Measurements from ENCODE around the gene MGAT5B.
"Not testable (repeated sequence)": the region's sequence is repeated elsewhere in the genome, so short reads cannot be mapped to it uniquely, and the experiment has no call there.

The MGAT5B gene, protein sequence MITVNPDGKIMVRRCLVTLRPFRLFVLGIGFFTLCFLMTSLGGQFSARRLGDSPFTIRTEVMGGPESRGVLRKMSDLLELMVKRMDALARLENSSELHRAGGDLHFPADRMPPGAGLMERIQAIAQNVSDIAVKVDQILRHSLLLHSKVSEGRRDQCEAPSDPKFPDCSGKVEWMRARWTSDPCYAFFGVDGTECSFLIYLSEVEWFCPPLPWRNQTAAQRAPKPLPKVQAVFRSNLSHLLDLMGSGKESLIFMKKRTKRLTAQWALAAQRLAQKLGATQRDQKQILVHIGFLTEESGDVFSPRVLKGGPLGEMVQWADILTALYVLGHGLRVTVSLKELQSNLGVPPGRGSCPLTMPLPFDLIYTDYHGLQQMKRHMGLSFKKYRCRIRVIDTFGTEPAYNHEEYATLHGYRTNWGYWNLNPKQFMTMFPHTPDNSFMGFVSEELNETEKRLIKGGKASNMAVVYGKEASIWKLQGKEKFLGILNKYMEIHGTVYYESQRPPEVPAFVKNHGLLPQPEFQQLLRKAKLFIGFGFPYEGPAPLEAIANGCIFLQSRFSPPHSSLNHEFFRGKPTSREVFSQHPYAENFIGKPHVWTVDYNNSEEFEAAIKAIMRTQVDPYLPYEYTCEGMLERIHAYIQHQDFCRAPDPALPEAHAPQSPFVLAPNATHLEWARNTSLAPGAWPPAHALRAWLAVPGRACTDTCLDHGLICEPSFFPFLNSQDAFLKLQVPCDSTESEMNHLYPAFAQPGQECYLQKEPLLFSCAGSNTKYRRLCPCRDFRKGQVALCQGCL

GRCh38 chr17:76868176-76868668 lies at the start of gene MGAT5B:
Gene MGAT5B (plus strand): TSS chr17:76868404. CDS start chr17:76869030, 626 bp downstream.
- DNase-seq: peak; percentile 22

- no peak for DNase-seq
Measured at GRCh38 chr17:76820039-76820438, 48.2 kb upstream of the MGAT5B start.

DNA sequence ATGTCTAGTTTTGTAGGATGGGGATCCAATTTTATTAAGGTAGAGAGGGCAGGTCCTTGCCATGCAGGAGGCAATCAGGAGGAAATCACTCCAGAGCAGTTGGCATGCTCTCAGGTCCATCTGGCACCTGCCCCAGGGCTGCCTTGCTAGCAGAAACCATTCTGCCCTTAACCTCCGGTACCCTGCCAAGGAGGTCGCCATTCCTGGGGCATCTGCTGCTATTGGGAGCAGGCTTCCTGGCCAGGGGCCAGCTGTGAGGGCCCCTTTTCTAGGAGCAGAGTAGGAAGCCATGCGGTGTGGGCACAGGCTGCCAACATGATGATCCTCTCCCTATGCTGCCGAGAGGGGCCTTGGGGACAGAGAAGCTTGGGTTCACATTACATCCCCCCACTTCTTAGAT lies 47.6 kb upstream of the MGAT5B start:
- peak; percentile 35 for DNase-seq

DNA sequence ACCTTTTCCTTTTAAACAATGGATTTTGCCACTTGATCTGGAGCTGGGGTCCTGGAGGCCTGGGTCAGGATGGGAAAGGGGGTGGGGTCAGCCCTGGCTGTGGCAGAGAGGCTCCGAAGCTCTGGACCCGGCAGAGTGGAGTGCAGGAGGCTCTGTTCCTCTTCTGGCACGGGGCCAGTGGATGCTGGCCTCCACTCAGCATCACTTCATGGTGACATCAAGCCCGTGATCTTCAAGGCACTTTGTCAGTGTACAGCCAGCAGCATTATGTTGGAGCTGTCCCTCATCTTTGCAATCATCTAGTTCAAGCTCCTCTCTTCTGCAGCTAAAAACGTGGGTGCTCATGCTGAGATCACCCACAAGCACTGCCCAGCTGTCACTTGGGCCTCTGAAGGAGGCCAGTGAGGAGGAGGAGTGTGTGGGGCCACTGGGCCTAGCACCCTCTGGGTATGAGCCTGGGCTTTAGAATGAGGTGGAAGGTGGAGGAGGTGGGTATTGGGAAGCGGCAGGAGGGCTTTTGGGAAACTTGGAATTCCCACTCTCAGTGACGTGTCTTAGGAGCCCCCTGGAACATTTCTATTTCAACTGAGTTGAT lies 45.9 kb upstream of the MGAT5B start:
- DNase-seq: no peak

GRCh38 chr17:76824093-76824492 lies 44.1 kb upstream of the MGAT5B start:
- no peak for DNase-seq

DNA sequence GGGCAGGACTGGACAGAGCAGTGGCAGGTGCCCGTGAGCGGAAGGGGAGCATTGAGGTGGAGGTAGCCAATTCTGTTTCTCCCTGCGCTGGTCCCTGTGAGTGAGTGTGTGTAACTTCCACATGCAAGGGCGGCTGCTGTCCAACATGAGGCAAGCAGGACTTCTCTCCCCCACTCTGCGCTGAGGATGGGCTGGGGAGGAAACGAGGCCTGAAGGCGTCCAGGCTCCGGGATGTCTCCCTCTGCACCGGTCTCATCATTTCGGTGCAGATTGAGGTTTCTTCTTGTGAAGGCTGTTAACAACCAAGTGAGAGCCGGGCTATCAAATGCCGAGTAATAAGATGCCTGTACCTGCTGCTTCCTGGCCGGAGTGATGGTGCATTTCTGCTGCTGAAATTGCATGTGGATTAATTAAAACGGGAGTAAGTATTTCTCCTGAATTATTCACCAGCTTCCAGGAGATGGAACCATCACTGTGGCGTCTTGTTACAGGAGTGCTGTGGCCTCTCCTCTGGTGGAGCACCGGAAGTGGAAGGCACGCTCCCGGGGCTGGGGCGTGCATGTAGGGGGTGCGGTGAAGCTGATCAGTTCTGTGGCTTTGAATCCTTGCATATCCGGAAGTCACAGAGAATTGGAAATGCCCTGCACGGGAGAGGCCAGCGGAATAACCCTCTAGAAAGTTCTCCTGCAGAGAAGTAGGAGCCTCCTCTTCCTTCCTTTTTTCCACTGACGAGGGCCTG lies 41.7 kb upstream of the MGAT5B start:
- no peak for DNase-seq

DNA sequence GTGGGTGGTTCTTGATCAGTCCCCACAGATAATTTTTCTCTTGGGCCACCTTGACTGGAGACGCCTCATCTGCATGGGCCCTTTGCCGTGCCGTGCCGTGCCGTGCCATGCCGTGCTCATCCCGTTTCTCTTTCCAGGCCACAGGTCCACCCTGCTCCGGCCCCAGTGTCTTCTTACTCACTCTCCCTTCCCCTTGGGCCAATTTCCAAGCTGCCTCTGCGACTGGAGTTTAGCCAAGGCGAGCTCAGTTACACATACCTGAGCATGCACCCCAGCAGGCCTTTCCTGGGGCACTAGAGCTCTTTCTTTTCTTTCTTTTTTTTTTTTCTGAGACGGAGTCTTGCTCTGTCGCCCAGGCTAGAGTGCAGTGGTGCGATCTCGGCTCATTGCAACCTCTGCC lies 40.5 kb upstream of the MGAT5B start:
- DNase-seq: no peak

DNA sequence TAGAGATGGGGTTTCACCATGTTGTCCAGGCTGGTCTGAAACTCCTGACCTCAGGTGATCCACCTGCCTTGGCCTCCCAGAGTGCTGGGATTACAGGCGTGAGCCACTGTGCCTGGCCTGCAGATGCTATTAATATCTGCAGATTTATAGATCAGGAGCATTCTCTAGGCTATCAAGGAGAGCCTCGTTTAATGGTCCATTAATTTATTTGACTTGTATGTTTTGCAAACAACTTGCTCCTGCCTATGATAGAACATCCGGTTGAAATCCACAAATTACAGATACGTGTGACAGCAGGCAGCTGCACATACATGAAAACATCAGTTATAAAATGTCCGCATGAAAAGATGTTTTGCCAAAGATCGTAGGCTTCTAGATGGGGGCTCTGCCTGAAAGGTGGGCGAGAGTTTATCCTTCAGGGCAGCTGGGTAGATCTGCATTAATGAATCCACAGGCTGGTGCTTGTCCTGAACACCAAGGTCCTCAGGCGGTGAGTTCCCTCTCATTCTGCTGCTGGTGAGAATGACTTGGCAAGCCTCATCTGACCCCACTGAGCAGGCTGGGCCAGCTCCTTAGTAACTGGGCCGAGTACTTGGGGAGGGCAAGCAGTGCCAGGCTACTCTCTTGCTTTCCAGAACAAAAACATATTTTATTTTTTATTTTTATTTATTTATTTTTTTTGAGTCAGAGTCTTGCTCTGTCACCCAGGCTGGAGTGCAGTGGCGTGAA lies 37.1 kb upstream of the MGAT5B start:
- DNase-seq: no peak

DNA sequence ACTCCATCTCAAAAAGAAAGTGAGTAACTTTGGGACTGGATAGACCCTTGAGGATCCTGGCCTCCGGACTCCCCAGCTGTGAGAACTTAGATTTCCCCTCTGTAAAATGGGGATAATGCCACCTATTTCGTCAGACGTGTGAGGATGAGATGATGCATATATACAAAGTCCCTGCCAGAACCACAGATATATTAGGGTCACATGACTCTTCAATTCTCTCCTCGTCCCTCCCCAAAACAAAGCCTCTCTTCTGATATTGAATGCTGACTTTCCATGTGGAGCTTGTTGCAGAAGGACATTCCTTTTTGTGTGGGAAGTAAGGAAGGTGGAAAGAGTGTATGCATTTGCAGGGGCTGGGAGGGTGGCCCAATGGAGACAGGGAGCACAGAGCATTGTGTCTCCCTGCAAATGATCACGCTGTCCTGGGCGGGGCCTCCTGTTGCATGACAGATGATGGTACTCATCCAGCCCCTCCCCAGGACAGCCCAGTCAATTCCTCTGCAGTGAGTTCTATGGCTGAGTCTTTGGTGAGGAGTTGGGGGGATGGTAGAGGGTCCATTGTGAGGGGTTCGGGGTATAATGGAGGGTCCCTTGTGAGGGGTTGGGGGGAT lies 35.1 kb upstream of the MGAT5B start:
- no peak for DNase-seq

- DNase-seq: no peak
Measured at GRCh38 chr17:76833747-76834146, 34.5 kb upstream of the MGAT5B start.

DNA sequence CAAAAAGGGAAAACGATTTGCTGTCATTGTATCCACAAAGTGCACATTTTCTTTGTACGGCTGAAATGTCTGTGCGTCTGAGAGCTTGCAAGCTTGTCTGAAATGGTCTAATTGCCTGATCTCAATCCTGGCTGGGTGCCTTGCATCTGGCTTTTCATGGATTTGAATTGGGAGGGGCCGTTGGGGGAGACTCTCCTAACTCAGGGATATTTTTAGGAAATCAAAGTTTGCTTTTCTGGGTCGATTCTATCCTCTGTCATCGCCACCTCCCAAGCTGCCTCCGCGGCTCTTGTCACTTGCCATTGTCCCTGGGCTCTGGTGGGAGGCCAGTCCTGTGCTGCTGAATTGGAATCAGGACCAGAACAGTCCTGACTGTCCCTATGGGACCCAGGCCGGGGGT lies 33.3 kb upstream of the MGAT5B start:
- no peak for DNase-seq

GRCh38 chr17:76840443-76840767 lies 27.8 kb upstream of the MGAT5B start:
- no peak for DNase-seq

DNA sequence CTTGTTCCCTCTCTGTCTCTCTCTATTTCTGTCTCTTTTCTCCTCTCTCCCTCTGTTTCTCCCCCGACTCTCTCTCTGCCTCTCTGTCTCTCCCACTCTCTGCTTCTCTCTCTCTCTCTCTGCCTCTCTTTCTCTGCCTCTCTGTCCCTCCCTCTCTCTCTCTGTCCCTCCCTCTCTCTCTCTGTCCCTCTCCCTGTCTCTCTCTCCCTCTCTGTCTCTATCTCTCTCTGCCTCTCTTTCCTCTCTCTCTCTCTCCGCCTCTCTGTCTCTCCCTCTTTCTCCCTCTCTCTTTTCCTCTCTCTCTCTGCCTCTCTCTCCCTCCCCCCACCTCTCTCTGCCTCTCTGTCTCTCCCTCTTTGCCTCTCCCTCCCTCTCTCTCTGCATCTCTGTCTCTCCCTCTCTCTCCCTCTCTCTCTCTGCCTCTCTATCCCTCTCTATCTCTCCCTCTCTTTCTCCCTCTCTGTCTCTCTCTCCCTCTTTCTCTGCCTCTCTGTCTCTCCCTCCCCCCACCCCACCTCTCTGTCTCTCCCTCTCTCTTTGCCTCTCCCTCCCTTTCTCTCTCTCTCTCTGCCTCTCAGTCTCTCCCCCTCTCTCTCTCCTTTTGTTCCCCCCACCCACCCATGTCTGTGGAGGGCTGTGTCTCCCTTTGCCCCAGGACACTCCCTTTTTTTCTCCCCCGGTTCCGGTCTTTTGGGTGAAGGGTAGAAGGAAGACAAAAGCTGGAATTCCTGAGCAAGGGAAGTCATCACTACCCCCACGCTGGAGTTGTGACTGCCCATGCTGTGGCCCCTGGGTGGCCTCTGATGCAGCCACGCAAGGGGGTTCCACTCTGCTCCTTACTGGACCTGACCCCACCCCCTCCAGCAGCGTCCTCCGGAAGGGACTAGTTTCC lies 27.1 kb upstream of the MGAT5B start:
- DNase-seq: no peak

GRCh38 chr17:76841776-76842405 lies 26.3 kb upstream of the MGAT5B start:
- no peak for DNase-seq

GRCh38 chr17:76843068-76843467 lies 25.1 kb upstream of the MGAT5B start:
- DNase-seq: not testable (repeated sequence)

DNA sequence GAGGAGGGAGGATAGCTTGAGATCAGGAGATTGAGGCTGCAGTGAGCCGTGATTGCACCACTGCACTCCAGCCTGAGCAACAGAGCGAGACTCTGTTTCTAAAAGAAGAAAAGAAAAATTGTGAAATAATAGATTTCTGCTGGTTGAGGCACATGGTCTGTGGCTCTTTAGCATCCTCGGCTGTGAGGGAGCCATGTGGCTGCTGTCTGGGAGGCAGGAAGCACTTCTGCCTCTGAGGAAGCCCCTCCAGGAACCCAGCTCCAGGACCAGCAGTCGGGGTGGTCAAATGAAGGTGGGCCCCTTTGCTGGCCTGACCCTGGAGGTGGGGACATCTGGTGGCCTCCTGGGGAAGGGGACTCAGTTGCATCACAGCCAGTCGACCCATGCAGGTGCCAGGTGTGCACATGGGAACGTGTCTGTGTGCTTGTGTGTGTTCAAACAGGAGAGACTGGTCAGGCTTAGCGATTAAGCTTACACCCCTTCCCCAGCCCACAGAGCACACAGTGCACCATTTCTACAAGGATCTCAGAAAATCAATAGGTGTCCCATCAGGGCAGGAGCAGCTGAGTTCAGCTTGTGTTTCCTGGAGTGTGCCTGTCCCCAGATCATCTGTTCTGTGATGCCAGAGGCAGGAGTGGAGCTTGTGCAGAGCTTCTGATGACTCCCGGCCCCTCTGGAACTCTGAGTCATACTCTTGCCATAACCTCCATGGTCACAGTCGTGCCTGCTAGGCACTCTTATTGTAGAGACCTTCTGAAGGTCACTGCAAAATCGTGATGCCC lies 24.3 kb upstream of the MGAT5B start:
- DNase-seq: no peak

GRCh38 chr17:76844485-76844829 lies 23.7 kb upstream of the MGAT5B start:
- DNase-seq: no peak

DNA sequence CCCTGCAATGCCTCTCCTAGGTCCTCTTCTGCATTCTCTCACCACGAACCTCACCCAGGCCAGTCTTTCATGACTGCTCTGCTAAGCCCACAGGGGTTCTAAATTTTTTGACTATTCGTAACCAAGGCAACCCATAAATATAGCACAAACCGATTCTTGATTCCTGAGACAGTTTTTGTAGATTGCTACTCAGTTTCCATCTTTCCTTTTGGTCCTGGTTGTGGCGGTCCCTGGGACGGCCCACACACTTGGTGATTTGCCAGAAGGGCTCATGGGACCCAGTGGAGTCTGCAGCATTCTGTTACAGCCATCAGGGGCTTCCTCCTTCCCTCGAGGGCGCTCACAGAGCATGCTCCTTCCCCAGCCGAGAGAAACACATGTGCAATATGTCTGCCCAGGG lies 23.4 kb upstream of the MGAT5B start:
- DNase-seq: no peak

DNA sequence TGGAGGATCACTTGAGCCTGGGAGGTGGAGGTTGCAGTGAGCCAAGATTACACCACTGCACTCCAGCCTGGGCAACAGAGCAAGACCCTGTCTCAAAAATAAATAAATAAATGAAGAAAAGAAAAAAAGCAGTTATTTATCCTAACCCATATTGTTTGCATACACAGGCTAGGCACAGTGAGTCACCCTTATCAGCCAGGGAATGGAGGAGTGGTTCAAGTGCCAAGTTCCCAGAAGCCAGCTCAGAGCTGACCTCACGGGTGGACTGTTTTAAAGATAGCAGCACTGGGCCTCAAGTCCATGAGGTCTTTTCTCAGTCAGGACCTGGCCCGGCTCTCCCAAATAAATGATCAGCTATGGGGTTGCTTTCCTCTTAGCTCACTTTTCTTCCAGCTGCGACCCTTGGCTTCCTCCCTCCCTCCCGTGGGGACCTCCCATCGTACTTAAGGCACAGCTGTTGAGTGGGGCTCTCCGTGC lies 22.6 kb upstream of the MGAT5B start:
- DNase-seq: no peak

Measured in NCI-H2029 (cell line).